CD4-positive, alpha-beta T cell treated with Interferon gamma for 1 hour (primary cell): Measurements from ENCODE around the gene PPHLN1.

ENCODE experiments used
- DNase-seq: peaks from one replicate; pipeline ENCODE4 v3.0.0-alpha.2; 2020

The PPHLN1 gene

GRCh38 chr12:42325653-42326474 lies at the start of gene PPHLN1, which contains the start of gene ZCRB1:
TSS of gene PPHLN1 (plus strand) at chr12:42326167. CDS start at chr12:42335903, 9,736 bp downstream.
TSS of gene ZCRB1 (minus strand) at chr12:42326094. CDS start at chr12:42324102, 1,992 bp downstream.
- DNase-seq: peak; percentile 80

GRCh38 chr12:42277396-42278127 lies 48.4 kb upstream of the PPHLN1 start:
- no peak for DNase-seq

- DNase-seq: no peak
These were observed 47.8 kb upstream of the PPHLN1 start for GRCh38 chr12:42278128-42278510.

- no peak for DNase-seq
These were observed 44.7 kb upstream of the PPHLN1 start for GRCh38 chr12:42281278-42281677.

GRCh38 chr12:42281844-42282243 lies 44.1 kb upstream of the PPHLN1 start:
- no peak for DNase-seq

GRCh38 chr12:42282294-42282693 lies 43.7 kb upstream of the PPHLN1 start:
- no peak for DNase-seq

GRCh38 chr12:42283739-42284138 lies 42.2 kb upstream of the PPHLN1 start:
- no peak for DNase-seq

- no peak for DNase-seq
These were observed 41.8 kb upstream of the PPHLN1 start for GRCh38 chr12:42284157-42284556.

GRCh38 chr12:42284876-42285275 lies 41.1 kb upstream of the PPHLN1 start:
- no peak for DNase-seq

GRCh38 chr12:42285431-42285830 lies 40.5 kb upstream of the PPHLN1 start:
- no peak for DNase-seq

- no peak for DNase-seq
These were observed 39.2 kb upstream of the PPHLN1 start for GRCh38 chr12:42286741-42287140.

GRCh38 chr12:42288544-42288943 lies 37.4 kb upstream of the PPHLN1 start:
- no peak for DNase-seq

- no peak for DNase-seq
These were observed 34.3 kb upstream of the PPHLN1 start for GRCh38 chr12:42291680-42292079.

GRCh38 chr12:42296503-42297109 lies 29.4 kb upstream of the PPHLN1 start:
- DNase-seq: no peak

GRCh38 chr12:42298887-42299286 lies 27.1 kb upstream of the PPHLN1 start:
- DNase-seq: no peak

- DNase-seq: no peak
These were observed 26.3 kb upstream of the PPHLN1 start for GRCh38 chr12:42299392-42300308.

GRCh38 chr12:42306297-42306696 lies 19.7 kb upstream of the PPHLN1 start:
- no peak for DNase-seq

GRCh38 chr12:42308390-42308789 lies 17.6 kb upstream of the PPHLN1 start:
- no peak for DNase-seq

GRCh38 chr12:42309996-42310395 lies 16.0 kb upstream of the PPHLN1 start:
- no peak for DNase-seq

- DNase-seq: no peak
These were observed 10.9 kb upstream of the PPHLN1 start for GRCh38 chr12:42315108-42315507.

- DNase-seq: no peak
These were observed 5.2 kb upstream of the PPHLN1 start for GRCh38 chr12:42320796-42321195.

GRCh38 chr12:42322567-42322966 lies 3.4 kb upstream of the PPHLN1 start:
- DNase-seq: no peak

GRCh38 chr12:42323856-42324255 lies 2.1 kb upstream of the PPHLN1 start:
- no peak for DNase-seq
